Measurements from ENCODE around the gene TOX3.

- no peak for TF ChIP-seq POLR2A (IDR thresholded peaks at IDR 0.05; ENCODE audit: low read depth)
- no peak for TF ChIP-seq EP300 (IDR thresholded peaks at IDR 0.05)
- TF ChIP-seq CTCF (IDR thresholded peaks at IDR 0.05): no peak
- TF ChIP-seq POLR2AphosphoS5 (IDR thresholded peaks at IDR 0.05): no peak
Observed at GRCh38 chr16:52570495-52571091, 23.6 kb upstream of the TOX3 start.
